Subcutaneous adipose tissue (tissue), 4 donors: ENCODE measurements around the gene B3GAT3. TPM values are rescaled to one million over a fixed set of nuclear protein-coding genes. Genes with fewer than 3 reads are reported as not detected.

Experiments
- CTCF ChIP-seq: fragments of 450-650 bp; IDR thresholded peaks from one replicate; pipeline ENCODE4 v1.5.1; 2016; ENCODE audit warnings: low read depth, mild to moderate bottlenecking, control low read depth, antibody characterized with exemption, moderate library complexity
- small RNA-seq: library from RNA; depleted of rRNA; stranded (forward); fragments of <200 nt; gene quantifications from one replicate; pipeline ENCODE3, GENCODE V24; 2016
- total RNA-seq, 4 donors: library from RNA; depleted of rRNA; stranded (reverse); fragments of >200 nt; gene quantifications; one replicate each; pipeline ENCODE4 v1.1.0, GENCODE V29; 2016

The B3GAT3 gene
- total RNA-seq, 4 donors from 2014 or later, result 13.5 to 29.5 (median 24.2) TPM

GRCh38 chr11:62573006-62573591 is 48.7 kb downstream of the B3GAT3 start:
- no peak for TF ChIP-seq CTCF

- TF ChIP-seq CTCF, result no peak
Observed at GRCh38 chr11:62572431-62572830, 49.4 kb downstream of the B3GAT3 start.

- TF ChIP-seq CTCF, result no peak
Observed at GRCh38 chr11:62569611-62570010, 52.2 kb downstream of the B3GAT3 start.

- no peak for TF ChIP-seq CTCF
Observed at GRCh38 chr11:62567018-62567633, 54.7 kb downstream of the B3GAT3 start.

- TF ChIP-seq CTCF, result no peak
Observed at GRCh38 chr11:62566247-62566646, 55.5 kb downstream of the B3GAT3 start.

Small RNA genes lying within 50 kb of the gene (small RNA-seq; reads per million reads assigned to genes)
- not detected for gene AP001458.1
- gene MIR6747, result not detected
- gene SNORA57, result not detected

Other genes starting within 250 kb of the B3GAT3 start
- not detected for gene SCGB1A1, start 203.0 kb downstream of the B3GAT3 start, total RNA-seq
- 1,000 to 10,000 TPM; 1,199 to 1,973 (median 1,368) TPM for gene AHNAK, start 75.2 kb downstream of the B3GAT3 start, total RNA-seq
- 1,000 to 10,000 TPM in 3 of 4 donors, 100 to 1,000 TPM in 1; 650 to 1,310 (median 1,178) TPM for gene EEF1G, start 48.1 kb downstream of the B3GAT3 start, total RNA-seq
- gene TUT1, start 30.5 kb downstream of the B3GAT3 start, total RNA-seq, result 10 to 100 TPM in 1 of 4 donors, 1 to 10 TPM in 3; 3.4 to 13.4 (median 7.9) TPM
- gene MTA2, start 20.1 kb downstream of the B3GAT3 start, total RNA-seq, result 10 to 100 TPM; 50.9 to 87.4 (median 61.6) TPM
- gene EML3, start 9.2 kb downstream of the B3GAT3 start, total RNA-seq, result 100 to 1,000 TPM in 1 of 4 donors, 10 to 100 TPM in 3; 22.2 to 130 (median 39.7) TPM
- gene ROM1, start 8.7 kb downstream of the B3GAT3 start, total RNA-seq, result 10 to 100 TPM in 1 of 4 donors, 1 to 10 TPM in 3; 1.1 to 11.2 (median 5.5) TPM
- 100 to 1,000 TPM in 2 of 4 donors, 10 to 100 TPM in 2; 79.4 to 118 (median 104) TPM for gene GANAB, start 24.6 kb upstream of the B3GAT3 start, total RNA-seq
- 10 to 100 TPM in 3 of 4 donors, 1 to 10 TPM in 1; 7.7 to 14.3 (median 11.3) TPM for gene INTS5, start 31.3 kb upstream of the B3GAT3 start, total RNA-seq
- gene C11orf98, start 43.2 kb upstream of the B3GAT3 start, total RNA-seq, result 10 to 100 TPM; 13.7 to 47.1 (median 35.9) TPM
- gene CSKMT, start 43.3 kb upstream of the B3GAT3 start, total RNA-seq, result 1 to 10 TPM; 2.4 to 9.6 (median 7.7) TPM
- gene UQCC3, start 49.7 kb upstream of the B3GAT3 start, total RNA-seq, result 10 to 100 TPM in 1 of 4 donors, 1 to 10 TPM in 3; 4.2 to 10.9 (median 8.7) TPM
- gene LBHD1, start 50.3 kb upstream of the B3GAT3 start, total RNA-seq, result 10 to 100 TPM in 1 of 4 donors, 1 to 10 TPM in 3; 3.8 to 10.6 (median 5.5) TPM
- 100 to 1,000 TPM; 113 to 235 (median 142) TPM for gene UBXN1, start 57.1 kb upstream of the B3GAT3 start, total RNA-seq
- 10 to 100 TPM; 17.3 to 42.2 (median 32.3) TPM for gene LRRN4CL, start 67.5 kb upstream of the B3GAT3 start, total RNA-seq
- 100 to 1,000 TPM in 1 of 4 donors, 10 to 100 TPM in 3; 44.5 to 106 (median 48.4) TPM for gene BSCL2, start 85.4 kb upstream of the B3GAT3 start, total RNA-seq
- gene GNG3, start 85.7 kb upstream of the B3GAT3 start, total RNA-seq, result under 1 TPM in 1 of 4 donors, not detected in 3; 0.88 TPM
- gene HNRNPUL2, start 105.5 kb upstream of the B3GAT3 start, total RNA-seq, result 10 to 100 TPM; 21.2 to 35.2 (median 29.3) TPM
- gene TTC9C, start 106.5 kb upstream of the B3GAT3 start, total RNA-seq, result 10 to 100 TPM; 17.5 to 57.4 (median 20.3) TPM
- gene ZBTB3, start 132.2 kb upstream of the B3GAT3 start, total RNA-seq, result 1 to 10 TPM; 3.9 to 7.7 (median 6.9) TPM
- 10 to 100 TPM; 46.9 to 75.8 (median 65.3) TPM for gene POLR2G, start 139.6 kb upstream of the B3GAT3 start, total RNA-seq
- 10 to 100 TPM; 12.1 to 25.8 (median 15.6) TPM for gene TAF6L, start 149.4 kb upstream of the B3GAT3 start, total RNA-seq
- 10 to 100 TPM; 37.7 to 74.0 (median 49.6) TPM for gene TMEM179B, start 165.4 kb upstream of the B3GAT3 start, total RNA-seq
- 10 to 100 TPM; 14.5 to 22.6 (median 19.3) TPM for gene TMEM223, start 170.0 kb upstream of the B3GAT3 start, total RNA-seq
- gene NXF1, start 183.5 kb upstream of the B3GAT3 start, total RNA-seq, result 10 to 100 TPM; 51.2 to 68.8 (median 55.1) TPM
- 10 to 100 TPM; 21.2 to 38.8 (median 29.9) TPM for gene STX5, start 210.1 kb upstream of the B3GAT3 start, total RNA-seq
- not detected for gene TEX54, start 210.9 kb upstream of the B3GAT3 start, total RNA-seq
- 10 to 100 TPM; 23.8 to 41.6 (median 34.5) TPM for gene WDR74, start 217.6 kb upstream of the B3GAT3 start, total RNA-seq